T-helper 1 cell treated with Interleukin-12 subunit alpha and Interleukin-12 subunit beta and Interleukin-4 antibody, amounts not matched to agents 30 μg/mL and 1 μg/mL, for 36 hours (primary cell): Measurements from ENCODE around the gene MRAS.

Source experiments
- H3K27ac Mint-ChIP-seq: one replicate; pipeline ENCODE4 v1.8.0; 2021; ENCODE audit warnings: mild to moderate bottlenecking, mixed read lengths
- H3K27me3 Mint-ChIP-seq: one replicate; pipeline ENCODE4 v1.8.0; 2021; ENCODE audit warnings: low read depth, mixed read lengths
- H3K36me3 Mint-ChIP-seq: one replicate; pipeline ENCODE4 v1.8.0; 2021; ENCODE audit warnings: low read depth, mixed read lengths
- H3K4me1 Mint-ChIP-seq: one replicate; pipeline ENCODE4 v1.8.0; 2021; ENCODE audit warnings: low read depth, mixed read lengths
- H3K4me3 Mint-ChIP-seq: one replicate; pipeline ENCODE4 v1.8.0; 2021; ENCODE audit warnings: mild to moderate bottlenecking, moderate library complexity, mixed read lengths
- H3K9me3 Mint-ChIP-seq: one replicate; pipeline ENCODE4 v1.8.0; 2021; ENCODE audit warnings: mixed read lengths

MRAS gene

DNA sequence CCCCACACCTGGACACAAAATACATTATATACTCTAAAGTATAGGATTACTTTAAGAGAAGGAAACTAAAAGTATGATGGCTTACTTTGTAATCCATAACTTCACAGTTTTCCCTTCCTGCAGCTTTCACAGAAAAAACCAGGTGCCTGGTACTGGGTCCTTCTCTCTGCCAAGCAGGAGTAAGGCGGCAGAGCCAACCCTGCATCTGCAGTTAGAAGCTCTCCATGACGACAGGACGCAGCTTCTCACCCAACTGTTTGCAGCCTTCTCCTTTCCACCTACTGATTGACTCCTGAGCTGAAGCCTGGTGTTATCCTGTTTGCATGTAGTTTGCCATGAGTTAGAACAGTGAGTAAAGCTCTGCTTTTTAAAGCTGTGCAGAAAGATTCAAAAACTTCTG is 6.7 kb downstream of the MRAS start:
- Mint-ChIP-seq H3K4me1 (no peaks in the 10 kb centered on the region), H3K27me3 (peaks cover 8% of the 10 kb centered on the region)

DNA sequence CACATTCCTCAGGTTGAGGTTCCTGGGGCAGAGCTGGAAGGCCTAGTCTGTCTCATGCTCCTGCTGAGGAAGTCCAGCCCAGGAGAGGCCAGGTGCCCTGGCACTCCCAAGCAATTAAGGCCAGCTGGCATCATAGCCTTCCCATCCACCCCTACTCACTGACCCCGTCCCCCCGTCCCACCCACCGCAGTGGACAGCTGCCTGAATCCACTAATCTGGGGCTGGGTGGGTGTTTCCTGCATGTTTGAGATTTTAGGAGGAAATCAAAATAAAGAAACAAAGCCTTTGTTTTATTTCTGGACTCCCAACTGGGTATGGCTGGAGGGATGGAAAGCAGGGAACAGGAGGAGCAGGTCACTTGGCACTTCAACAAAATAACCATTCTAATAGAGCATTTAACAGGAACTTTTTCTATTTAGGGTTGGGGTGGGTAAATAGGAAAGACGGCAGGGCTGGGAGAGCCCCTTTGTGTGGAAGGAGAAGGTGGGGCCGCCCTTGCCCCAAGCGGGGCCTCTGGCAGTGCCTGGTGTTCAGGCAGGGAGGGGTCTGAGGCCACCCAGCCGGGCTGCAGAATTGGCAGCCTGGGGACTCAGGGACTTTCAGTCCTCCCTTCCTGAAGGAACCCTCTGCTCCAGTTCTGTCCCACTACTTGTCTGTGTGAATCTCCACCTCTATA is 8.5 kb downstream of the MRAS start:
- Mint-ChIP-seq H3K36me3 (no peaks in the 10 kb centered on the region), H3K9me3 (no peaks in the 10 kb centered on the region), H3K27ac (no peak overlapping the region), H3K4me1 (no peaks in the 10 kb centered on the region), H3K4me3 (no peak overlapping the region), H3K27me3 (peaks cover 7% of the 10 kb centered on the region)

More for the DNA sequence above, 6.7 kb downstream of the MRAS start:
- H3K36me3 Mint-ChIP-seq: no peaks in the 10 kb centered on the region
- no peak overlapping the region for H3K4me3 Mint-ChIP-seq
- no peak overlapping the region for H3K27ac Mint-ChIP-seq
- no peaks in the 10 kb centered on the region for H3K9me3 Mint-ChIP-seq

DNA sequence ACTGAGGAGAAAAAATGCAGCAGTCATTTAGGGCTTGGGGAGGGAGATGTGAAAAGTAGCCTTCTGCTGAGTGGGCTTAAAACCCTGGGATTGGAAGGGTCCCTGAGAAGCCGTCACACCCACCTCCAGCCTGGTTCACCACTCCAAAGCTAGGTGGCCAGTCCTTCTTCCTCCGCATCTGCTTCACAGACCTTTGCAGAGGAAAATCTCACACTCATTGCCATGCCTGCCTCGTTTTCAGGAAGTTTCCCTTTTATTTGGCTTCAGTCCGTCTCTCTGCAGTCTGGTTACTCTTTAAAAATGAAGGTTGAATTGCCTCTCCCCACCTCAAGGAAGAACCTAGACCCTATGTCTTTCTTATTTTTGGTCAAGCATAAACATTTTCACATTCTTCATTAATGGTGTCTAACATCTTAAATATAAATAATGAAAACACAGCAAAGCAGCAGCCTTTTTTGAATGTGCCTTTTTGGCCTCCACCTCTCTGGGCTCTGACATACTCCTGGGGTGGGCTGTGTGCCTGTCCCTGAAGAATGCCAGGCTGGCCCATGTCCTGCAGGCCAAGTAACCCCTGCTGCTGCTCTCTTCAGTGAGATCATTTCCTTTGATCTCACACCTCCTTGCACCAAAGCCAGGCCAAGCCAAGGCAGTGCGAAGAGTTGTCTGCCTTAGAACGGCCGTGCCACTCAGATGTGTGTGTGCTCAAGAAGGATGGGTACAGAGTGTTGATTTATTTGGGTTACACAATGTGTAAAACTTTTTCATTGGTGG is 11.0 kb downstream of the MRAS start:
- peaks cover 7% of the 10 kb centered on the region for H3K27me3 Mint-ChIP-seq

DNA sequence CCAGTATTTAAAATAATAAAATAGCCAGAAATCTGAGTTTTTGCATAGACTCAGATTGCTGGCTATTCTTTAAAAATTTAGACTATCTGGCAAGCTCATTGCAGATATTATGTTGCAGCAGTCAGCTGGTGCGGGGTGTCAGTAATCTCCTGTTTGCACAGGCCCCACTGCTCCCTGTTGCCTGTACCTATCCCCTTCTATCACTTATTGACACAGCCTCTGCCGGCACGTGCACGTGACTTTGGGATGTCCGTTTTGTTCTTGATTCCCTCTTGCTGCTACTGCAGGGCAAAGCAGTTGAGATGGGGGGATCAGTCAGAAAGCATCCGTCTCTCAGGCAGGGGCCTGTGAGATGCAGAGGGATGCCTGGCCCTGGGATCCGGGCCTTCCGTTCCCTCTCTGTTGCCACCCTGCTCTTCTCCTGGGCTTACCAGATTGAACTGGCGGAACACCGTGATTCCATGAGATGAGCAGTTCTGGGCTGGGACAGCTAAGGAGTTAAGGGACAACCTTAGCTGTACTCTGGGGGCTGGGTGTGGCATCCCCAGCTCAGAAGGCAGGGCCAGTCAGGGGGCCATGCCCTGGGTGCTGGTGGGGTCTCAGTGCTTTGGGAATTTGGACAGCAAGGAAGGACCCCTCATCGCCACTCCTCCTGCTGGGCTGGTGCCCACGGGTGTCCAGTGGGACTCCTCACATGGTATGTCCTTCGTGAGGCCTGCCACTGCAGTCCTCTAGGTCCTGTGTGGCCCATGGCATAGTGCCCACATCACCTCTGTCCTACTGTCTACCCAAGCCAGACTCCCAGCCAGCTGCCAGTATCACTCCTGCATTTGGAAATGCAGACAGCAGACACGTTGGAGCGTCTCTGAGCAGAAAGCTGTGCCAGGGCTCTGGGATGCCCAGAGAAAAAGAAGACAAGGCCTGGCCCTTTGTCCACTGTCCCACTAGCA is 11.8 kb downstream of the MRAS start:
- Mint-ChIP-seq H3K4me1 (no peaks in the 10 kb centered on the region), H3K27me3 (peaks cover 5% of the 10 kb centered on the region), H3K27ac (no peak overlapping the region)

More for the DNA sequence above, 11.0 kb downstream of the MRAS start:
- Mint-ChIP-seq H3K4me3 (no peak overlapping the region), H3K27ac (no peak overlapping the region), H3K36me3 (no peaks in the 10 kb centered on the region), H3K4me1 (no peaks in the 10 kb centered on the region), H3K9me3 (no peaks in the 10 kb centered on the region)

DNA sequence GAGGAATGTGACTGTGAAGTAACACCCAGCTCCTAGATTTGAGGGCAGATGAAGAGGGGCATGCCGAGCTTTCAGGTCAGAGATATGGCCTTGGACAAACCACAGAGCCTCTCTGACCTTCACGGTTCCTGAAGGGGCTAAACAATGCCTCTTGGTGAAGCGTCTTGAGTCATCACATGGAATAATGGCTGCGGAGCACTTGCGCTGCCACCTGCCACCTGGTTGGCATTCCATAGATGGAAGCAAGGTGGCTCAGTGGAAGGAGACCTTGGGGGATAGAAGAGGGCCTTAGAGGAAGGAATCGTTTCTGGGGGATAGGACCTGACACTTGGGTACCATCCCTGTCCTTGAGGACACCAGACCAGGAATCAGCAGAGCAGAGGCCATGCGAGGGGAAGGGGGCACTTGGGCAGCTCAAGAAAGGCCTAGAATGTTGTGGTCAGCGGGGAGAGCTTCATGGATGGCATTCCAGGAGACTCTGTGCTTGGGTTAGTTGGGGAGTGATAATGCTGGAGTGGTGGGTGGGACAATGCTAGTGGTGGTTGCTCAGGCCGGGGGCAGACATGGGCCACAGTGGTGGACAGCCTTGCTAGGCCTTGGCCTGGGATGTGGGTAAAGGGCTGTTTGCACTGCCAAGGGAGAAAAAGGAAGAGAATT is 12.6 kb downstream of the MRAS start:
- Mint-ChIP-seq H3K4me1 (no peaks in the 10 kb centered on the region), H3K27ac (no peak overlapping the region)

More for the DNA sequence above, 11.8 kb downstream of the MRAS start:
- H3K9me3 Mint-ChIP-seq: no peaks in the 10 kb centered on the region
- no peaks in the 10 kb centered on the region for H3K36me3 Mint-ChIP-seq
- H3K4me3 Mint-ChIP-seq: no peak overlapping the region

DNA sequence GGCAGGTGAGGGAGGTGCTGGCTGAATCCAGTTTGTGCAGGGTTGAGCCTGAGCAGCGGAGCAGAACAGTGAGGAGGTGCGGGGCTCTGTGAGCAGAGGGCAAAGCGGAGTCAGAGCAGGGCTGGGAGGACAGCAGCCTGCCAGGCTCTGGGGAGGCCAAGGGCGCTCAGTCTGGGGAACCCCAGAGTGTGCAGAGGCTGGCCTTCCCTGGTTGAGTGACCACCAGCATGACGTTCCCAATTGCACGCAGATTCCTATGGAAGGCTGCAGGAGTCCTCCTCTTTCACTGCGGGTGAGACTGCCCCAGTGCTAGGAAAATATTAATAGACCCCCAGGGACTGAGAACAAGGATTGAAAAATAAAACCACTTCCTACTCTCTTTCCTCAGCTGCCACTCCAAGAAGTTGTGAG is 13.2 kb downstream of the MRAS start:
- no peak overlapping the region for H3K27ac Mint-ChIP-seq
- H3K36me3 Mint-ChIP-seq: no peaks in the 10 kb centered on the region
- no peaks in the 10 kb centered on the region for H3K4me1 Mint-ChIP-seq
- H3K9me3 Mint-ChIP-seq: no peaks in the 10 kb centered on the region
- no peak overlapping the region for H3K4me3 Mint-ChIP-seq
- peaks cover 5% of the 10 kb centered on the region for H3K27me3 Mint-ChIP-seq

More for the DNA sequence above, 12.6 kb downstream of the MRAS start:
- Mint-ChIP-seq H3K9me3 (no peaks in the 10 kb centered on the region), H3K27me3 (peaks cover 5% of the 10 kb centered on the region), H3K4me3 (no peak overlapping the region), H3K36me3 (no peaks in the 10 kb centered on the region)

DNA sequence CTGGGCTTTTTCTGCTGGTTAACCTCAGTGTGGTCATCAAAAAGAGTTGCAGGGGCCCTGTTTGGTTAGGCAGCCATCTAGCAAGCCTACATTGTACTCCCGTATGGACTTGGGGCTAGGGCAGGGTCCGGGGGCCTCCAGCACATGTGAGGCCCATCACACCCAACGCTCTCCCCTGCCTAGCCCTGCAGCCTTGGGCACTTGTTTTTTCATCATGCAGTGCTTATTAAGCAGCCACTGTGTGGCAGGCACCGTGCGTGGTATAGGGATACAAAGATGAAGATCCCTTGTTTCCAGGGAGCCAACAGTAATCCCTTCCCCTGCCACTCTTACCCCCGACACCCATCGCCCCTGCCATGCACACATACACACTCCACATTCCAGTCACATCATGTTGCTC is 14.2 kb downstream of the MRAS start:
- Mint-ChIP-seq H3K36me3 (no peaks in the 10 kb centered on the region), H3K4me3 (no peak overlapping the region), H3K27me3 (peaks cover 5% of the 10 kb centered on the region), H3K9me3 (no peaks in the 10 kb centered on the region), H3K27ac (no peak overlapping the region), H3K4me1 (no peaks in the 10 kb centered on the region)

DNA sequence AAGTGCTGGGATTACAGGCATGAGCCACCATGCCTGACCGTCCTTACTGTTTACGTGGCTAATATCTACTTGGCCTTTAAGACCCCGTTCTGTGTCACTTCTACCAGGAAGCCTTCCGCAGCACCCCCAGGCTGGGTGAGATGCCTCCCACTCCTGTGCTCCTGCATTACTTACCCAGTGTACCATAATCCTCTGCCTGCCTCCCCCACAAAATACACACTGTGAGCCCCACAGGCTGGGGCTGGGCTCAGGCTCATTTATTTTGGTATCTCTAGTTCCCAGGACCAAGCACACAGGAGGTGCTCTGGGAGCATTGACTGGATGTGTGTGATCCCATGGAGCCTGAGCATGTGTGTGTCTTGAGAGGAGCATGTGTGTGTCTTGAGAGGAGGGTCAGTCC is 14.9 kb downstream of the MRAS start:
- Mint-ChIP-seq H3K36me3 (no peaks in the 10 kb centered on the region), H3K9me3 (no peaks in the 10 kb centered on the region), H3K27ac (no peak overlapping the region), H3K4me3 (no peak overlapping the region), H3K27me3 (peaks cover 5% of the 10 kb centered on the region), H3K4me1 (no peaks in the 10 kb centered on the region)

DNA sequence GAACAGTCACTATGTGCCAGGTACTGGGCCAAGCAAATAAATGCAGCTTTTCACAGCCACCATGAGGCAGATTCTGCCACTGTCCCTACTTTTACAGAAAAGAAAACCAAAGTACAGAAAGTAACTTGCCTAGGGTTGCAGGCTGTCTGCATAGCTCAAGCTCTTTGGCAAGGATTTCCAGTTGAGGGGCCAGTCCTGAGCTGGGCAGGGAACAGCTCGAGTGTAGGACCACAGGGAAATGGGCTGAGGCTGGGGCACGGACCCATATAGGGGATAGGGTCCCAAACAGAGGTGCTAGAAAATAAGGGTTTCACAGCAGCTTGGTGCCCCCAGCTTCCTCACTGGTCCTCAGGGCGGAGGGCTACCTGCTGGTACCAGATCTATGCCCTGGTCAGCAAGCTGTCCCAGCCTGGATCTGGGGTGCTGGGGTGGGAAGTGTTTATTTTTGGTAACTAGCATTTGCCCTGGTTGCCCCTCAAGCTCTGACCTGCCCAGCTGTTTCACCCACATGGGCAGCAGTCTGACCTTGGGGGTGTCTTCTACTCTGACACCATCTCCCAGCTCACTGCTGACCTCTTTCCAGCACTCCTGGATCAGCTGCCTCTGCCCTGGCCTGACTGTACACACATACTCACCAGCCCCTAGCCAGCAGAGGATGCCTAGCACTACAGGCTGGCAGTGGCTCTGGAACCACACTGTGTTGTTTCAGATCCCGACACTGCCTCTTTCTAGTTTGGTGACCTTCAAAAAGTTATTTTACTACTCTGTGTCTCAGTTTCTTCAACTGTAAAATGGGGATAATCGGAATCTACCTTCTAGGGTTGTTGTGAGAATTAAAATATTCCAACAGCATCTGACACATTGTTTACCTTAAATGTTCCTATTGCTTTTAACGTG is 16.2 kb downstream of the MRAS start:
- no peak overlapping the region for H3K27ac Mint-ChIP-seq
- H3K4me1 Mint-ChIP-seq: no peaks in the 10 kb centered on the region
- H3K36me3 Mint-ChIP-seq: no peaks in the 10 kb centered on the region
- peaks cover 5% of the 10 kb centered on the region for H3K27me3 Mint-ChIP-seq
- H3K9me3 Mint-ChIP-seq: no peaks in the 10 kb centered on the region
- no peak overlapping the region for H3K4me3 Mint-ChIP-seq

DNA sequence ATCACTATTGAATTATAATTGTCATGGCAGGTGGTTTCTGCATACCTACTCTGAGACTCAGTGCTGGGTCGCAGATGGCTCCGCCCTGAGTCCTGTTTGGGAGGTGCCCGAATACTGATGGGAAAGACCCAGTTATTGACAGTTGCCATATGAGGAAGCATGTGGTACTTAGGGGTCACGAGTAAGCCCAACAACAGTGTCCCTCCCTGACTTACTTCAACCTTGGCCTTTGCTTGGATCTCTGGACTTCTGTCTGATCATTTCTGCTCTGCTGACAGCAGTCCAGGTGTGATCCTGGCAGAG is 16.8 kb downstream of the MRAS start:
- peaks cover 5% of the 10 kb centered on the region for H3K27me3 Mint-ChIP-seq
- H3K9me3 Mint-ChIP-seq: no peaks in the 10 kb centered on the region
- no peaks in the 10 kb centered on the region for H3K36me3 Mint-ChIP-seq
- no peaks in the 10 kb centered on the region for H3K4me1 Mint-ChIP-seq
- H3K27ac Mint-ChIP-seq: no peak overlapping the region
- H3K4me3 Mint-ChIP-seq: no peak overlapping the region

DNA sequence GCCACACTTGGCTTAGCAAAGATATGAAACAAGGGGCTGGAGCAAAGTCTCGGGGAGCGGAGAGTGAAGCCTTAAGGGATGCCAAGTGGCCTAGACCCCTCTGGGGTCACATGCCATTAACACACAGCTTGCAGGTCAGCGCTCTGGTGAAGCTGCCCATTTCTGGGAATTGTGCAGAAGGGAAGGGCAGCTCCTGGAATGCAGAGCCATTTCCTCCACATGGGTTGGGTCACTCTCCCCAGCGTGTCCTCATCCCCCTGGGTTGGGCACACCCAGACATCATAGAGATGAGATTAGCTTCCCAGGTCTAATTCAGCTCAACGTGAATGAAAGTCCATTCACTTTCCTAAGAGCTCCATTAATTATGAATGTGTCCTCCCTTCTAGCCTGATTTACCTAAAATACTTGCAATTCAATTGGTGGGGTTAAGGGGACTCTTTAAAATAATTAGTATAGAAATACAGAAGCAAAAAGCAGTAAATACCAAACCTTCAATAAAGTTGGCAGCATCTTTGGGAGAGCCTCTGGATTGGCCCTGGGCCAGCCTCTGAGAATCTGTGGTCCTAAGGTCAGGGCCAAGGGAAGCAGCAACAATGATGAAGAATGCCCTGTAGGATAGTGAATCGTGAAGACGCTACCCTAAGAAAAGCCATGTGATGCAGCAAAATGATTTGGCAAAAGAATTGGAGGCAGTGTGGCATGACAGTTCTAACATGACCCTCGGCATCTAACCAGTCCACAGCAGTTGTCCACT is 17.8 kb downstream of the MRAS start:
- Mint-ChIP-seq H3K36me3 (no peaks in the 10 kb centered on the region), H3K27ac (no peak overlapping the region), H3K9me3 (no peaks in the 10 kb centered on the region), H3K4me3 (no peak overlapping the region), H3K4me1 (peaks cover 4% of the 10 kb centered on the region), H3K27me3 (peaks cover 6% of the 10 kb centered on the region)

DNA sequence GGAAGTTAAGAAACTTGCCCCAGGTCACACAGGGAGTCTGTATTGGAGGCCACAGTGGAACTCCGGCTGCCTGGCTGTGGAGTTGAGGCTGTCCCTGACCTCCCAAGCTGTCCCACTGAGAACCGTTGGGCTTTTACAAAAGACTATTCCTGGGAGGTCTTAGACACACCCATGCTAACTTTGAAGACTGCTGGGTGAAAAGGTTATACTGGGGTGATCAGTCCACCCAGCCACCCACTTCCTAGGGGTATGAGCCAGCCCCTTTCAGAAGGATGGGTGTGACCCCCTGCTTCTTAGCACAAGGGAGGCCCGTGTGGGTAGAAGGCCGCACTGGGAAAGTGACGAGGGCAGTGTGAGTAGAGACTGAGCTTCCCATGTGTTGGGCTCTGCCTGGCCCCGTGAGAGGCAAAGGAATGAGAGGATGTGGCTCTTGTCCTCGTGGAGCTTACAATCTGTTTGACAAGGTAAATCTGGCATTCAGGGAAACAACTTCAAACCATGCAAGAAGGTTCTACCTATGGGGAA is 19.0 kb downstream of the MRAS start:
- Mint-ChIP-seq H3K36me3 (no peaks in the 10 kb centered on the region), H3K27ac (no peak overlapping the region), H3K27me3 (peaks cover 9% of the 10 kb centered on the region), H3K9me3 (no peaks in the 10 kb centered on the region), H3K4me1 (peaks cover 4% of the 10 kb centered on the region), H3K4me3 (no peak overlapping the region)

DNA sequence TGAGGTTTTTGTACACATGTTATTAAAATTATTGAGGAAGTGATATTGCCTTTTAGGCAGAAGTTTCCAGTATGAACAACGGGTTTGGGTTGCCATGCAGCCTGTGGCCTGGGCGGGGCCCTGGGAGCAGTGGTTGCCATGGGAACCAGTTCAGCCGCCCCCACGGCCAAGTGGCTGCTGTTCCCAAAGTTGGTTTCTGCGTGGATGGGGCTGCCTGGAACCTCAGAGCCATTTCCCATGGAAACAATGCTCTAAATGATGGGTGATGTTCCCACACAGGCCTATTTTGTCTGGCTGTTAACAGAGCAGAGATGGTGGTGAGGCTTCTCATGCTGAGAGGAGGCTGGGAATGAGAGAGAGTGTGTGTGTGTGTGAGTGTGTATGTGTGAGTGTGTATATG is 19.5 kb downstream of the MRAS start:
- no peaks in the 10 kb centered on the region for H3K9me3 Mint-ChIP-seq
- H3K27me3 Mint-ChIP-seq: peaks cover 9% of the 10 kb centered on the region
- H3K27ac Mint-ChIP-seq: no peak overlapping the region
- H3K36me3 Mint-ChIP-seq: no peaks in the 10 kb centered on the region
- no peak overlapping the region for H3K4me3 Mint-ChIP-seq
- H3K4me1 Mint-ChIP-seq: peaks cover 4% of the 10 kb centered on the region
